HCEC 1CT (cell line): ENCODE results near the gene MACO1.
A peak's percentile ranks its signal among the peaks of the same experiment; 100 is the strongest.
"Not testable (repeated sequence)": the region's sequence is repeated elsewhere in the genome, so short reads cannot be mapped to it uniquely, and the experiment has no call there.

Source experiments
- DNase-seq: peaks from one replicate; pipeline ENCODE4 v3.0.0-alpha.2; 2017

The MACO1 gene

DNA sequence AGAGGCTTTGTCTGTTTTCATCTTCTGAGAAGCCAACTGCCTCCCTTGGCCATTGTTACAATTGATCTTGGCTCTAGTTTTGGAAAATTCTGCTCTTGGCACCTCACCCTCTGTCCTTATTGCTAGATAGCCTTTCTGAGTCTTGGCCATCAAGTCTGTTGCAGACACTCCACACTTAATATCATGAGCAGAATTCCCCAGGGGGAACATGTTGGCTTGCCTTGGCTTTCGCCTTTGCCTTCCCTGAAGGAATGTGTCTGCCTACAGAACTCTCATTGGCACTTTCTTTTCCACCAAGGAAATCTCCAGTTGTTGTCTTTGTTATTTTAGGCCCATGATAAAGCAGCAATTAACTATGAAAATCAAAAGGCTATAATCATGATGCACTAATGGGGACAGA is 70.0 kb downstream of the MACO1 start:
- no peak for DNase-seq

DNA sequence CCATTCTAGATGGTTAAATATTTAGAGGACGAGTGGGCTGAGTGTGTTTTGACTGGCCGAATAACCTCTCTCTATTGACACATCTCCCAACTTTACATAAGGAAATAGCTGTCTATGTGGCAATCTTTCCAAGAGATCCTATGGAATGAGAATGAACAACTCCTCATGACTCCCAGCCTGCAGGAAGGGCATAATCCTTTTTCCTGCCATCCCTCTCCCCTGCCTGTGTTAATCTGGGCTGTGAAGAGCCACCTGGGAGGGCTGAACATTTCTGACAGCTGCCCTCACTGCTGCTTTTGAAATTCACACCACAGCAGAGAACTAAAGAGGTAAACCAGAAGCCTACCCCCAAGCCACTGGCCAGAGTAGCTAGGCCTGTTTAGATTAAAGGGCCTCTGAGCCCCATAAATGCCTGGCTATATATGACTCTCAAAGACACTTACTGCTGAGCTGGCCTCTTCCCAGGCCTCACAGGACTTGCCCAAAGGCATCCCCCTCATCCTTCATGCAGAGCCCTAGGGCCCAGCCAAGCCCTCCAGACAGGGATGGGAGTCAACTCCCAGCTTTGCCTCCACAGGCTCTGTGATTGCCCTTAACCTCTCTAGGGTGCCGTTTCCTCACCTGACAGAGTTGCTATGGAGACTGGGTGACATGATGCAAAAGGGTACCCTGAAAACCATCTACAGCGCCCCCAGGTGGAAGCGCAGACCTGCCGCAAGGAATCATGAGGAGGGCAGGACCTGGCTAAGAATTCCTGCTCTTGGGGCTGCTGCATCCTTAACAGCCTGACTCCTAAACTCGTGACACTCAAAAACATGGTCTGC is 70.8 kb downstream of the MACO1 start:
- DNase-seq: peak; percentile 76

DNA sequence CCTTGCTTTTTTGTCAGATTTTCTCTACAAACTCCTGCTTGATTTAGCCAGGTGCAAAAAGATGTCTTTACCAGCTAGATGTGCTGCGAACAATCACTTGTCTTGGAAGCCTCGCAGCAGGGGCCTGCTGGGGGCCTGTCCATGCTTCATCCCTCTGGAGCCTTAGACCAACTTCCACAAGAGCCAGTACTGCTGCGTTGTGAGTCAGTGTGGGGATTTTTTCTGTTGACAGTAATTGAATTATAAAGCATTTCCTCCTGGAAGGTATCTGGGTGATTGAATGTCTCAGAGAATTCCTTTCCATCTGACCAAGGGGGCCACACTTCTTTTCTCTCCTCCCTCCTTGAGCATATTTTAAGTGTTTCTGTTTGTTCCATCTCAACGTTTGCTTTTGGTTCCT is 72.3 kb downstream of the MACO1 start:
- DNase-seq: peak; percentile 25

- DNase-seq: peak; percentile 16
Measured at GRCh38 chr1:25503551-25504426, 73.1 kb downstream of the MACO1 start.

- no peak for DNase-seq
Measured at GRCh38 chr1:25504706-25505595, 74.3 kb downstream of the MACO1 start.

DNA sequence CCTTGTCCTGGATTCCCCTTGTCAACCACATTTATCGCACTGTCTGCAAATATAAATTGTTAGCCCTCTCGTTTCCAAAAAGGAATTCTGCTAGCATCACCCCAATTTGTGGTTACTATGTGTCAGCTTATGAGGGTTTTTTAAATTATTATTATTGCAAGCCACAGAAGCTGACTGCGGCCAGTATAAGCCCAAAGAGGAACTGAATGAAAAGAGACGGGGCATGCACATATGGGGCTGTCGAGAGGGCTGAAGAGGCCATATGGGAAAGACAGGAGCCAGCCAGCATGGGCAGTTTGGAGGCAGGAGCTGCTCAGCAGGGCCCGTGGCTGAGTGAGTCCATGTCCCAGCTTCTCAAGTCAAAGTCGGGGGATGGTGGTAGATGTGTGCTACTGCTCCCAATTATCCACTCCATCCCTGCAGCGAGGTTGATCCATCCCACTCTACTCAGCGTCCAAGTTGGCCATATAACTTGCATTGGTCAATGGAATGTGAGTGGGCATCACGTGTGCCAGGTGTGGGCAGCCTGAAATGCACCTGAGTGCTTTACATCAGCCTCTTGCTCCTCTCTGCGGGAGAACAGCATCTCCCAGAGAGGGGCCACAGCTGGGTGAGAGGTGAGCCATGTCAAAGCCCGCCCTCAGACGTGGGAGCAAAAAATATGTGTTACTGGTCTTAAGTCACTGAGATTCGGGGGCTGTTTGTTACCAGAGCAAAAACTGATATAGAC is 75.1 kb downstream of the MACO1 start:
- DNase-seq: no peak

DNA sequence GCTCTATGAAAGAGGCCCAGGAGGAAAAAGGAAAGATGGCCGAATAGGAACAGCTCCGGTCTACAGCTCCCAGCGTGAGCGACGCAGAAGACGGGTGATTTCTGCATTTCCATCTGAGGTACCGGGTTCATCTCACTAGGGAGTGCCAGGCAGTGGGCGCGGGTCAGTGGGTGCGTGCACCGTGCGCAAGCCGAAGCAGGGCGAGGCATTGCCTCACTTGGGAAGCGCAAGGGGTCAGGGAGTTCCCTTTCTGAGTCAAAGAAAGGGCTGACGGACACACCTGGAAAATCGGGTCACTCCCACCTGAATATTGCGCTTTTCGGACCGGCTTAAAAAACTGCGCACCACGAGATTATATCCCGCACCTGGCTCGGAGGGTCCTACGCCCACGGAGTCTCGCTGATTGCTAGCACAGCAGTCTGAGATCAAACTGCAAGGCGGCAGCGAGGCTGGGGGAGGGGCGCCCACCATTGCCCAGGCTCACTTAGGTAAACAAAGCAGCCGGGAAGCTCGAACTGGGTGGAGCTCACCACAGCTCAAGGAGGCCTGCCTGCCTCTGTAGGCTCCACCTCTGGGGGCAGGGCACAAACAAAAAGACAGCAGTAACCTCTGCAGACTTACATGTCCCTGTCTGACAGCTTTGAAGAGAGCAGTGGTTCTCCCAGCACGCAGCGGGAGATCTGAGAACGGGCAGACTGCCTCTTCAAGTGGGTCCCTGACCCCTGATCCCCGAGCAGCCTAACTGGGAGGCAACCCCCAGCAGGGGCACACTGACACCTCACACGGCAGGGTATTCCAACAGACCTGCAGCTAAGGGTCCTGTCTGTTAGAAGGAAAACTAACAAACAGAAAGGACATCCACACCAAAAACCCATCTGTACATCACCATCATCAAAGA is 76.1 kb downstream of the MACO1 start:
- not testable (repeated sequence) for DNase-seq

DNA sequence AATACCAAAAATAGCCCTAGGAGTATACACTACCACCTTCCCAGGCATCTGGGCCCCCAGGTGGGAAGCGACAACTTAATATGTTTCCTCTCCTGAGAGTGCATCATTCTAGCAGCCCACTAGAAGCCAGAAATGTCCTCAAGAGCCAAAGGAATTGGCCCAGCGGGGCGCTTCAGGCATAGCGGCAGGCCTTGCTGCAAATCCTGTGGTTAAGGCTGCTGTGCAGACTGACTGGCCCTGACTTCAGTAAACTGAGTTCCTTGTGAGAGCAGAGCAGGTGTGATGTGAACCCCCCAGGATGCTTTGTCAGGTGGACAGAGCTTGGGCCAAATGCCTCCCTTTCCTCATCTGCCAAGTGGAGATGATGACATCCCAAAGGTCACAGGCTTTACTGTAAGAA is 83.0 kb downstream of the MACO1 start:
- no peak for DNase-seq

DNA sequence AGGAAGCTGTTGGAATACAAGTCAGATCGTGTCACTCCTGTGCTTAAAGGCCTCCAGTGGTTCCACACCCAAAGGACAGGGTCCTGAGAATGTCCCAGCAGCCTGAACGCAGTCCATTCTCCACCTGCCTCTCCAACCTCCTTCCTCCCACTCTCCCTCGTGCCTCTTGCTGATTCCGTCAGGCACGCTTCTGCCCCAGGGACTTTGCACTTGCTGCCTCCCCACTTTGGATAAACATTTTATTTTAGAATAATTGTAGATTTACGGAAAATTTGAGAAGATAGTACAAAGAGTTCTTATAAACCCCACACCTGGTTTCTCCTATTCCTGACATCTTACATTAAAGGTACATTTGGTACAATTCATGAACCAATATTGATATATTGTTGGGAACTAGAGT is 84.3 kb downstream of the MACO1 start:
- no peak for DNase-seq

GRCh38 chr1:25516686-25517085 is 86.0 kb downstream of the MACO1 start:
- no peak for DNase-seq

- DNase-seq: no peak
Measured at GRCh38 chr1:25517476-25518394, 87.0 kb downstream of the MACO1 start.

- peak; percentile 88 for DNase-seq
Measured at GRCh38 chr1:25519624-25520023, 88.9 kb downstream of the MACO1 start.

- DNase-seq: peak; percentile 59
Measured at GRCh38 chr1:25520446-25521061, 89.9 kb downstream of the MACO1 start.

- no peak for DNase-seq
Measured at GRCh38 chr1:25522031-25522655, 91.4 kb downstream of the MACO1 start.

GRCh38 chr1:25523542-25523941 is 92.8 kb downstream of the MACO1 start:
- no peak for DNase-seq

GRCh38 chr1:25524568-25525360 is 94.1 kb downstream of the MACO1 start:
- no peak for DNase-seq

DNA sequence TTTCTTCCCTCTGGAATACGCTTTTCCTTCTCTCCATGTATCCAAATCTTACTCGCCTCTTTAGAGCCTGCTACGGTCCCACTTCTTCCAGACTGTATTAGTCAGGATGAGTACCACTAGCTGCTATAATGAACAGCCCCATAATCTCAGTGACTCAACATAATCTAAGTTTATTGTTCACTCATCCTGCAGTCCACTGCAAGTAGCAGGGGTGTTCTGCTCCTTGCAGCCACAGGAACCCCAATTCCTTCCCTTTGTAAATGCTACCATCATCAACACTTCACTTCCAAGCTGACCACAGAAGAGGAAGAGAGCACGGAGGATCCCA is 94.6 kb downstream of the MACO1 start:
- DNase-seq: no peak

GRCh38 chr1:25526753-25527152 is 96.1 kb downstream of the MACO1 start:
- no peak for DNase-seq
